Cardiac fibroblast (primary cell): ENCODE data around the gene ITPRID1.

ENCODE experiments used
- DNase-seq, 2 donors: peaks; one replicate each; pipeline versions ENCODE4 v3.0.0 to v3.0.0-alpha.2; 2010; ENCODE audit warnings: low read depth in 2 of 2
- H3K4me3 ChIP-seq, 2 donors: replicated peaks in 1 of 2; 1 replicate in 1 of 2; 2 replicates in 1 of 2; pipeline ENCODE4 v1.5.1; 2011; ENCODE audit warnings: low read depth in 2 of 2, low read length in 2 of 2, mild to moderate bottlenecking in 2 of 2, moderate library complexity in 1 of 2
- TF ChIP-seq, protein P1 (sequence below): IDR thresholded peaks from one replicate; pipeline ENCODE4 v1.5.1; 2011; ENCODE audit warnings: low read depth, mild to moderate bottlenecking, low read length, inconsistent platforms

The ITPRID1 gene

DNA sequence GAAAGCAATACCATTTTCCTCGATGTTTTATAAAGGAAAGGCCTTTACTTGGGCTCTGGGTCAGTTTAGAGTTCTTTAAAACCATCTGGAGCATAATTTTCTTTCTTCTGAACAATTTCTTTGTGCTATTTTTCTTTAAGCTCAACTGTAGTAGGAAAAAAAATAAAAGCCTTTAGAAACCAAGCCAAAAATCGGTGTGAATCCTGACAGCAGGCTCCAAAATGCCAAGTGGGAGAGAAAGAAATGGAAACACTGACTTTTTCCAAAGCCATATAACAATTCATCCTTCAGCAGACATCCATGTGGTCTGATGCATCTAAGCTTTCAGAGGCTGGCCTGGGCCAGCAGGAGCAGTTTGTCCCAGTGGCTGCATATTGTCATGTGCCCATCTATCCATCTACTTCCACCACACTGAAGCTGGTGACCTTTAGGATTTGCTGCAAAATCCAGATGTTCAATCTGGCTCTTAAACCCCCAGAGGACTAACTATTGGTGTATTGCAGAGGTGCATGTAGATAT is 23.0 kb upstream of the ITPRID1 start:
- H3K4me3 ChIP-seq: no peak overlapping the region
- DNase-seq: no peak
- TF ChIP-seq, protein P1, sequence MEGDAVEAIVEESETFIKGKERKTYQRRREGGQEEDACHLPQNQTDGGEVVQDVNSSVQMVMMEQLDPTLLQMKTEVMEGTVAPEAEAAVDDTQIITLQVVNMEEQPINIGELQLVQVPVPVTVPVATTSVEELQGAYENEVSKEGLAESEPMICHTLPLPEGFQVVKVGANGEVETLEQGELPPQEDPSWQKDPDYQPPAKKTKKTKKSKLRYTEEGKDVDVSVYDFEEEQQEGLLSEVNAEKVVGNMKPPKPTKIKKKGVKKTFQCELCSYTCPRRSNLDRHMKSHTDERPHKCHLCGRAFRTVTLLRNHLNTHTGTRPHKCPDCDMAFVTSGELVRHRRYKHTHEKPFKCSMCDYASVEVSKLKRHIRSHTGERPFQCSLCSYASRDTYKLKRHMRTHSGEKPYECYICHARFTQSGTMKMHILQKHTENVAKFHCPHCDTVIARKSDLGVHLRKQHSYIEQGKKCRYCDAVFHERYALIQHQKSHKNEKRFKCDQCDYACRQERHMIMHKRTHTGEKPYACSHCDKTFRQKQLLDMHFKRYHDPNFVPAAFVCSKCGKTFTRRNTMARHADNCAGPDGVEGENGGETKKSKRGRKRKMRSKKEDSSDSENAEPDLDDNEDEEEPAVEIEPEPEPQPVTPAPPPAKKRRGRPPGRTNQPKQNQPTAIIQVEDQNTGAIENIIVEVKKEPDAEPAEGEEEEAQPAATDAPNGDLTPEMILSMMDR: no peak

DNA sequence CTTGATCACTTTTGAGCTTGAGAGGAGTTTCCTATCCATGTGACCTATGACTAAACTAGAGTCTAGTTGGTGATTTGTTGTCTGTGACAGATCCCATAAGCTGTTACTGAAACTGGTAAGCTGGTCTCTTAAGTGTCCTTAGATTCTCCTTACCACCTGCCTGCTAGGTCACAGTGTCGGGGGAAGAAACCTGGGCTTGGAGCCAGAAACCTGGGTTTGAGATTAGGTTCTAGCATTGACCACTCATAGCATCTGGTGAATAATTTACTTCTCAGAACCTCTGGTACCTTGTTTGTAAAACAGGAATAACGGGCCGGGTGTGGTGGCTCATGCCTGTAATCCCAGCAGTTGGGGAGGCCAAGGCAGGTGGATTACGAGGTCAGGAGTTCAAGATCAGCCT is 21.8 kb upstream of the ITPRID1 start:
- DNase-seq: no peak
- no peak overlapping the region for H3K4me3 ChIP-seq
- TF ChIP-seq, protein P1: no peak

DNA sequence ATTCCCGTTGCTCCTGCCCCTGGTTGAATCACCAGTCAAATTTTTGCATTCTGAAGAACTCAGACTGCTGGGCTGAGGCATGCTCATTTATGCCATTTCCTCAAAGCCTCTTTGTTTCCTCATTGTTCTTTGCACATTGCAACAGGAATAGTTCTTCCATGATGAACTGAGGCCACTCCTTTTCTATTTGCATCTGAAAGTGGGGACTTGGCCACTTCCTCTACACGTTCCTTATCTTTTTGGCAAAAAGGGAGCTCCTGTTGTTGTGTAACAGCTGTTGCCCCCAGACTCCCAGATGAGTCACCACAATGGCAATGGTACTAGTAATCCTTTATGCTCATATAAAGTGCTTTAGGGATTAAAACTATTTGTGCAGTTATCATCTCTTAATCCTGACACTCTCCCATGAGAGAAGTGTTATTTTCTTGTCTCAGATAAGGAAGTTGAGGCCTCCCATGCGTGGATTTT is 20.1 kb upstream of the ITPRID1 start:
- H3K4me3 ChIP-seq: no peak overlapping the region
- DNase-seq: peak in 1 of 2 donors; percentile 10
- TF ChIP-seq, protein P1: no peak

DNA sequence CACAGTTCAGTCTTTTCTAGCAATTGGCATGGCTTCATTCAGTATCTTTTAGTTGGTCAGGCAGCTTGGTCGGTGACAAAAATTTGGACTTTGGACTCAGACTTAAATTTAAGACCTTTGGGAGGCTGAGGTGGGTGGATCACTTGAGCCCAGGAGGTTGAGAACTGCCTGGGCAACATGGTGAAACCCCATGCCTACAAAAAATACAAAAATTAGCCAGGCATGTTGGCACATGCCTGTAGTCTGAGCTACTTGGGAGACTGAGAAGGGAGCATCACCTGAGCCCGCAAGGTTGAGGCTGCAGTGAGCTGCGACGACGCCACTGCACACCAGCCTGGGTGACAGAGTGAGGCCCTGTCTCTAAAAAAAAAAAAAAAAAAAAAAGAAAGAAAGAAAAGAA is 19.5 kb upstream of the ITPRID1 start:
- TF ChIP-seq, protein P1: no peak
- H3K4me3 ChIP-seq: no peak overlapping the region
- no peak for DNase-seq

DNA sequence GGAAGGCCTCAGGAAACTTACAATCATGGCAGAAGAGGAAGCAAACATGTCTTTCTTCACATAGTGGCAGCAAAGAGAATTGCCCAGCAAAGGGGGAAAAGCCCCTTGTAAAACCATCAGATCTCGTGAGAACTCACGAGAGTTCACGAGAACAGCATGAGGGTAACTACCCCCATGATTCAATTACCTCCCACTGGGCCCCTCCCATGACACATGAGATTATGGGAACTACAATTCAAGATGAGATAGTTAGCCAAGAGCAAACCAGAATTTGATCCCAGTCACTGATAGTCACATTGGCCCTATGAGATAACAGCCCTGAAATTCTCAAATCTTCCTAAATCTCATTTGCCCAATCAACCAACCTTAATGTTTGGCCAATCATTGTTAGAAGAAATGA is 18.2 kb upstream of the ITPRID1 start:
- DNase-seq: no peak
- no peak overlapping the region for H3K4me3 ChIP-seq
- TF ChIP-seq, protein P1: no peak

DNA sequence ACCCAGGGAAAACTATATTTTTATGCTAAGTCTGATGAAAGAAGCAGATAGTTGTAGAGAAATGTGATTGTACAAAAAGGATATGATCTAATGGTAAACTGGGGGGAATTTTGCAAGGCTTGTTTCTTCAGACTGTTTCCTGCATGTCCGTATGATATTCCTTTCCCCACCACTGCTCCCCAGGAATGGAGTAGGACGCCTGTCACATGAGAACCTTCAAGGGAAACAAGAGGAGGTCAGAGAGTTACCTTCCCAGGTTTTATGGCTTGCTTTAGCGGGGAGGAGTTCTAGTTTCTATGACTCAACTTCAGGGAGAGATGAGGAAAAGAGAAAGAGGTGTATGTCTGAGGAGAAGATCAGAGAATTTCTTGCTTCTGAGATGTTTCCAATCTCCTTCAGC is 16.4 kb upstream of the ITPRID1 start:
- no peak for DNase-seq
- TF ChIP-seq, protein P1: no peak
- H3K4me3 ChIP-seq: no peak overlapping the region

DNA sequence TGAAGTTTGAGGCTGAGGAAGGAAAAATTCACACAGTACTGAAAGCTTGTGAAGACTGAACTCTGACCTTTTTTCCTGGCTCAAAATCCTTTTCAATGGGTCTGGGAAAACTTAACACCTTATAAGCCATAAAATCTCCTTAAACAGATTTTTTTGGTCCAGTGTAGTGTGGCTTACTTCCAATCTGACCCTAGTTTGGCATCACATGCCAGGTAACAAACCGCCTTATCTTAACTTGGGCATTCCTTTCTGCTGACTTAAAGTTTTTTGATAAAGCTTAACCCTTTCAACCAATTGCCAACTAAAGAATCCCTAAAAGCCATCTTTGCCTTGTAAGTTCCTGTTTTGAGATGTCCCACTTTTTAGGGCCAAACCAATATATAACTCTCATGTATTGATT is 13.2 kb upstream of the ITPRID1 start:
- TF ChIP-seq, protein P1: no peak
- H3K4me3 ChIP-seq: no peak overlapping the region
- DNase-seq: no peak
